ENCODE data around the gene TOB1.

- TF ChIP-seq YY1 (IDR thresholded peaks at IDR 0.05; ENCODE audit: insufficient read depth, insufficient read length) (no peak), SUZ12 (IDR thresholded peaks at IDR 0.05; ENCODE audit: extremely low read depth, insufficient read depth, insufficient read length) (no peak), ZNF274 (IDR thresholded peaks at IDR 0.05; ENCODE audit: low read depth, low read length) (no peak)
Measured at GRCh38 chr17:50863931-50864330, 2.2 kb downstream of the TOB1 start.

Data from NT2/D1 (cell line).